OCI-LY7 (cell line): Measurements from ENCODE around the gene SLCO2A1.

Source experiments
- EZH2phosphoT487 ChIP-seq: fragments of 200-600 bp; sonication (generic); IDR thresholded peaks from 2 replicates; pipeline ENCODE4 v1.6.1; 2018; ENCODE audit warnings: low read depth, borderline replicate concordance, mild to moderate bottlenecking, mixed run types, antibody characterized with exemption, low read length, moderate library complexity, mixed read lengths
- TF ChIP-seq, protein P1 (sequence below): fragments of 200-600 bp; sonication (generic); conservative IDR thresholded peaks from 2 replicates; pipeline ENCODE4 v1.5.1; 2014; ENCODE audit warnings: mild to moderate bottlenecking, antibody characterized with exemption, low read length, moderate library complexity, mixed read lengths

DNA sequence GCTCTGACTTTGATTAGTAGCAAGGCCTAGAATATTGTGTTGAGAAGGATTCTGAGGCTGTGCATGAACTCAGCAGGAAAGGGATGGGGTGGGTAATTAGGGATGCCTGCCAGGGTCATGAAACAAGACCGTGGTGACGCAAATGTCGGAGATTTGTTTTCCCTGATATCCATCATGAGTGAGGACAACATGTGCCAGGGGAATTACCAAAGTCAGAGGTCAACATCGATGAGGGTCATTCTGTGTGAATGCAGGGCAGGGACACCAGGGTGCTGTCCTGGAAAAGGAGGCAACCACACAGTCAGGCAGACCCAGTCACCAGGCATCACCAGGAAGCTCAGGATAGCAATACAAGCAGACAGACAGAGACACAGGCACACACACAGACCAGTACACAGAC is 52.2 kb downstream of the SLCO2A1 start:
- TF ChIP-seq, protein P1, sequence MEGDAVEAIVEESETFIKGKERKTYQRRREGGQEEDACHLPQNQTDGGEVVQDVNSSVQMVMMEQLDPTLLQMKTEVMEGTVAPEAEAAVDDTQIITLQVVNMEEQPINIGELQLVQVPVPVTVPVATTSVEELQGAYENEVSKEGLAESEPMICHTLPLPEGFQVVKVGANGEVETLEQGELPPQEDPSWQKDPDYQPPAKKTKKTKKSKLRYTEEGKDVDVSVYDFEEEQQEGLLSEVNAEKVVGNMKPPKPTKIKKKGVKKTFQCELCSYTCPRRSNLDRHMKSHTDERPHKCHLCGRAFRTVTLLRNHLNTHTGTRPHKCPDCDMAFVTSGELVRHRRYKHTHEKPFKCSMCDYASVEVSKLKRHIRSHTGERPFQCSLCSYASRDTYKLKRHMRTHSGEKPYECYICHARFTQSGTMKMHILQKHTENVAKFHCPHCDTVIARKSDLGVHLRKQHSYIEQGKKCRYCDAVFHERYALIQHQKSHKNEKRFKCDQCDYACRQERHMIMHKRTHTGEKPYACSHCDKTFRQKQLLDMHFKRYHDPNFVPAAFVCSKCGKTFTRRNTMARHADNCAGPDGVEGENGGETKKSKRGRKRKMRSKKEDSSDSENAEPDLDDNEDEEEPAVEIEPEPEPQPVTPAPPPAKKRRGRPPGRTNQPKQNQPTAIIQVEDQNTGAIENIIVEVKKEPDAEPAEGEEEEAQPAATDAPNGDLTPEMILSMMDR, result no peak
- TF ChIP-seq EZH2phosphoT487, result no peak
